DLD1 (cell line): ENCODE measurements around the gene MAD1L1.
"Not testable (repeated sequence)": the region's sequence is repeated elsewhere in the genome, so short reads cannot be mapped to it uniquely, and the experiment has no call there.

Experiments used
- in situ Hi-C: cut with HindIII; loops from 2 replicates; pipeline ENCODE4 v1.10.0; 2017; ENCODE audit warnings: low sequenced_read_pairs

MAD1L1 gene

DNA sequence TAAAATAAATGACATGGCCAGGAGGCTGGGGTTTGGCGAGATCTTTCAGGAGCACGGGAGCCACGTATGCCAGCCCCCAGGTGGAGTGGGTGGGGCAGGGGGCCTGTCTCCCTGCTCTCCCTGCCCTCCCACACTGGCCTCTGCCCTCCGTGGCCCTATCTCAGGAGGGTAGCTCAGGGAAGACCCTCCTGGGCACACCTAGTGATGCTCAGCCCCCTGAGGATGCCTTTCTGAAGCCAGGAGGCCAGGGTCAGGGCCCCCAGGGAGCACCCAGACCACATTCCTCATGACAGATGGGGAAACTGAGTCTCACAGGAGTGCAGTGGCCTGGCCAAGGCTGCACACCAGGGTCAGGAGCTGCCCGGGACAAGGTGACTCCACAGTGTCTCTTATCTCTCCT lies 339.3 kb downstream of the MAD1L1 start:
- in situ Hi-C loops = no loop called here

DNA sequence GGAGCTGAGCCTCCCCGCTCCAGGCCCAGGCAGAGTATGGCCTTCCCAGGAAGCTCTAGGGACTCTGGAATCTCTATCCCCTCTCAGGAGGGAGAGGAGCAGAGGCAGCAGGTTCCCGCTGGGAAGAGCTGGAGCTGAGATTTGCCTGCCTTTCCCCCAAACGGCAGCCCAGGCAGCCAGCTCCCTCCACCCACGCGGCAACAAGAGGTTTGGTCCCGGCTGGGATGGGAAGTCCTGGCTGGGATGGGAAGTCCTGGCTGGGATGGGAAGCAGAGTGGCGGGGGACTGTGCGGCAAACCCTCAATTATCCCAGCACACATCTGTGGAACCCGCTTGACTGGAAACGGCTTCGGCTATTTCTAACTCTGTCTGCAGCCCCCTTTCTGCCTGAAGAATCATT lies 339.7 kb downstream of the MAD1L1 start:
- in situ Hi-C loops = no loop called here

DNA sequence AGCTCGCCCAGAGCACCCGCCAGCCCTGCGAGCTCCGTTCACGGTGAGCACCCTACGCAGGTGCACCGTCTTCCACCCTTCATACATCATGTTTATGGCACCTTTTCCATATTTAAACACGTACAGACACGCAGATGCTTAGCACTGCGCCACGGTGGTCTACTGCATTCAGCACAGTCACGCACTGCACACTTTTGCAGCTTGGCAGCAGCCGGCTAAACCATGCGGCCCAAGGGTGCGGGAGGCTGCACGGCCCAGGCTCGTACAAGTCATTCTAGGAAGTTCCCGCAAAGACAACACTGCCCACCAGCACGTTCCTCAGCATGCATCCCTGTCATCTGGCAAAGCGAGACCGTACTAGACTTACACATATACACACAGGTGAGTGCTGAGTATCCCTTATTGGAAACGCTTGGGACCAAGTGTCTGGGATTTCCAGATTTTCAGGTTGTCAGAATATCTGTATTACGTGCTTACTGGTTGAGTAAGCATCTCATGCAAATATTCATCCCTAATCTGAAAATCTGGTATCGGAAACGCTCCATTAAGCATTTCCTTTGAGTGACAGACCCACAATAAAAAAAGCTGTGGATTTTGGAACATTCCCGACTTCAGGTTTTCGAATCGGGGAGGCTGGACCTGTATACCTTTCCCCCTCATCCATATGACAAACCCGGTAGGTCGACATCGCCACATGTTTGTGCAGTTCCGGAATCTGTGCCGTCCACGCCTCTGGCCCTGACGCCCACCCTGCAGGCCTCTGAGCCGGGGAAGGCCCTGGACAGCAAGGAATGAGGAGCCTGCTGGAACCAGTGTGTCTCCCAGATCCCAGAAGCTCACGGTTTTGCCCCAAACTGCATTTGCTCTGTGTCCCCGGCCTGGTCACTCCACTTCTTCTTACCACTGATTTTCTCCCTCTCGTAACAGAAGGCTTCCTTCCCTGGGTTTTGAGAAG lies 340.5 kb downstream of the MAD1L1 start:
- in situ Hi-C loops = no loop called here

DNA sequence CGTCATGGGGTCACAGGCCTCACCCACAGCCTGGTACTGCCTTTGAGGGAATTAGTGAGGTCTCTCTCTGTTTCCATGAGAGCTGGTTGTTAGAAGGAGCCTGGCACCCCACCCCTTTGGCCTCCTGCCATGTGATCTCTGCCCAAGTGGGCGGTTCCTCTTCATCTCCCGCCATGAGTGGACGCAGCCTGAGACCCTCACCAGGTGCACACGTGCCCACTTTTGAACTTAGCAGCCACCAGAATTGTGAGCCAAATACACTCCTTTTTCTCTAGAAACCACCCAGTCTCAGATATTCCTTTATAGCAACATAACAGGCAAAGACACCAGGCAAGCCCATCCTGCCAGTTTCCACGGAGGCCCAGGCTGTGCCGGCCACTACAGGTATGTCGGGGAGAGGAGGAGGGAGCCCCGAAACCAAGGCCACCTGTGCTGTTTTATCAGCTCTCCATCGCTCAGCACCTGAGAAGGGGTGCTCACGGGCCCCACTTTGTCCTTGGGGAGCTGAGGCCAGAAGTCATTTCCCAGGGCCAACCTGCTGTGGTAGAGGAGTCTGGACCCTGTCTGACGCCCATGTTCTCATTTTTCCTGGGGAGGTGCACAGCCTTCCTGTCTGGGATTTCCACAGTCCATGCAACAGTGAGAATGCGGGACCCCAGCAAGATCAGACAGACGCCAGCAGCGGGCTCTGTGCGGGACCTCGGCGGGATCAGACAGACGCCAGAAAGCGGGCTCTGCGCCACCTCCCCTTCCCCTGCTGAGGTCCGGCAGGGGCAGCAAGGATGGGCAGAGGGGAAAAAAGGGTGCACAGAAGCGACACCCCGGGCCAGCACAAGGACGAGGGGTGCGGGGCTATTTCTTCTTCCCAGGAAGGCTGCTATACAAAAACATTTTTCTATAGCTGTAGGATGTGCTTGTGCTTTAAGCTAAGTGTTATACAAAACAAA lies 342.2 kb downstream of the MAD1L1 start:
- in situ Hi-C loops = no loop called here

DNA sequence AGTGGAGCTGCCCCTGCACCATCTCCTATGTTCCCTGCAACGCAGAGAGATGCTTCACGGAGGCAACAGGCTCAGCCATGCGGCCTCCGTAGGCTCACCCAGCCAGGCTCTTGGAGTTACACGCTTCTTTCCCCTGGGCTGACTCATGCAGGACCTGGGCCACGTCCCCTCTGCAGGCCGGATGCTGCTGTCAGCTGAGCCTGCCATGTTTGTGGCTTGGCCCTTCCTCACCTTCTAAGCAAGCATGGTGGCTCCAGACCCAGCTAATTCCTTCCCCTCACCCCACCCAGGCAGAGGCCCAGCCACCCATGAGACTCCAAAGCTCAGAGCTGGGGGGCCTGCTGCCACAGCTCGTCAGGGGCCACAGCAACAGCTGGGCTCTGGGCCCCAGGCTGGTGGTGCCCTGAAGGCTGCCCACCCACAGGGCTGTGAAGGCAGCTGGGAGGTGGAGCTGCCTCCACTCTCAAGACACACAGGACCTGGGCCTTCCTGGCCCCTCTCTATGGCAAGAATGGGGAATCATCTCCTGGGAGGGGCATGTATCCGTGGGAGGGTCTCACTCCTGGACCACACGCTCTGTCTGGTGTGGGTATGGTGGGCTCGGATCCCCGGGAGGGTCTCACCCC lies 343.1 kb downstream of the MAD1L1 start:
- in situ Hi-C loops = no loop called here

DNA sequence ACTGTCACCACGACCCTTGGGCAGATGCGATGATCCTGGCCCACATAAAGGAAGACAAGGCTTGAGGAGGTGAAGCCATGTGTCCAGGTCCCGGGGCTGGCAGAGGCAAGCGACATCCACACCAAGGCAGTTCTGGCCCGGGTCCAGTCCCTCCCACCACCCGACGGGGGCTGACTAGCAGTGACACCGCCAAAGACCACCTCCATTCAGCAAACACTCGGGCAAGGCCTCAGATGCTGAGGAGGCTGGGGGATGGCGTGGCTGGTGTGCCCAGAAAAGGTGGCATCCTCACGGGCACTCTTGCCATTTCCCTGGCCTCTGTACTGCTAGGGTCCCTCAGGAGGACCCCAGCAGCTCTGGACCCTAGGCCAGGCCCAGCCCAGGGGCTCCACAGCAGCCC lies 343.7 kb downstream of the MAD1L1 start:
- in situ Hi-C loops = no loop called here

DNA sequence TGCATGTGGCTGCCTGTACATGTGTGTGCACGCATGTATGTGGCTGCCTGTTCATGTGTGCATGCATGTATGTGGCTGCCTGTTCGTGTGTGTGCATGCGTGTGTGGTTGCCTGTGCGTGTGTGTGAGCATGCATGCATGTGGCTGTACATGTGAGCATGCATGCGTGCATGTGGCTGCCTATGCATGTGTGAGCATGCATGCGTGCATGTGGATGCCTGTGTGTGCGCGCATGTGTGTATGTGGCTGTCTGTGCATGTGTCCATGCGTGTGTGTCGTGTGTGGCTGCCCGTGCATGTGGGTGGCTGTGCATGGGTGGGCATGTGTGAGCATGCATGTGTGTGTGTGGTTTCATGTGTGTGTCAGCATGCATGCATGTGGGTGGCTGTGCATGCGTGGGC lies 344.3 kb downstream of the MAD1L1 start:
- in situ Hi-C loops = no loop called here

DNA sequence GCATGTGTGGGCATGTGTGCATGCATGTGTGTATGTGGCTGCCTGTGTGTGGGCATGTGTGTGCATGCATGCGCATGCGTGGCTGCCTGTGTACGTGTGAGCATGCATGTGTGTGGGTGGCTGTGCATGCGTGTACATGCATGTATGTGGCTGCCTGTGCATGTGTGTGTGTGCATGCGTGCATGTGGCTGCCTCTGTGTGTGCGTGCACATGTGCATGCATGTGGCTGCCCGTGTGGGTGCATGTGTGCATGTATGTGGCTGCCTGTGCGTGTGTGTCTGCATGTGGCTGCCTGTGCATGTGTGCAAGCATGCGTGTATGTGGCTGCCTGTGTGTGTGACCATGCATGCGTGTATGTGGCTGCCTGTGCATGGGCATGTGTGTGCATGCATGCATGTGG lies 345.5 kb downstream of the MAD1L1 start:
- in situ Hi-C loops = no loop called here

DNA sequence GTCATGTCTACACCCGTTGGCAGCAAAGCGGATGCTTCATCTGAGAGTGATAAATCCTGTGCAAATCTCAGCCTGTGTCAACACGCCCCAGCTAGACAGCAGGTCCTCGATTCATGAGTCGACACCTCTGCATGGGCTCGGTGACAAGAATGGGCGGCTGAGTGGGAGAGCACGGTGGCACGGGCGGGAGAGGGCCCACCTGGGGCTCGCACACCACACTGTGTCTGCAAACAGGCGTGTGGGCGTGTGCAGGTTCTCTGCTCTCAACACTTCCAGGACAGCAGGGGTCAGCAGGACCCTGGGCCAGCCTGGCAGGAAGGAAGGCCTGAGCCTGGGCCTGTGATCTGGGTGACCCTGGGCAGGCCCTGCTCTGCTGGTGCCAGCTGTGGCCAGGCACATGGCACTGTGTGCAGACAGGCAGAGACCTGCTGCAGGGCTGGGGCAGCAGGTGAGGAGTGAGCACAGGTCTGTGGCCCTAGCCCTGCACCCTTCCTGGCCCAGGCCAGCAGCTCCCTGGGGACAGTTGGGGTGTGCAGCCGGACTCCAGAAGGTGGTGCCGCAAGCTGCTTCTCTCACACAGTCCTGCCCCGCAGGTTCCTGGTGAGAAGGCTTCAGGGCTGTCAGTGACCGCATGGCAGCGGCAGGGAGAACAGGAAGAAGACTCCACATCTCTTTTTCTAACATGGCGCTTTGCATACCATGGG lies 346.2 kb downstream of the MAD1L1 start:
- in situ Hi-C loops = no loop called here

DNA sequence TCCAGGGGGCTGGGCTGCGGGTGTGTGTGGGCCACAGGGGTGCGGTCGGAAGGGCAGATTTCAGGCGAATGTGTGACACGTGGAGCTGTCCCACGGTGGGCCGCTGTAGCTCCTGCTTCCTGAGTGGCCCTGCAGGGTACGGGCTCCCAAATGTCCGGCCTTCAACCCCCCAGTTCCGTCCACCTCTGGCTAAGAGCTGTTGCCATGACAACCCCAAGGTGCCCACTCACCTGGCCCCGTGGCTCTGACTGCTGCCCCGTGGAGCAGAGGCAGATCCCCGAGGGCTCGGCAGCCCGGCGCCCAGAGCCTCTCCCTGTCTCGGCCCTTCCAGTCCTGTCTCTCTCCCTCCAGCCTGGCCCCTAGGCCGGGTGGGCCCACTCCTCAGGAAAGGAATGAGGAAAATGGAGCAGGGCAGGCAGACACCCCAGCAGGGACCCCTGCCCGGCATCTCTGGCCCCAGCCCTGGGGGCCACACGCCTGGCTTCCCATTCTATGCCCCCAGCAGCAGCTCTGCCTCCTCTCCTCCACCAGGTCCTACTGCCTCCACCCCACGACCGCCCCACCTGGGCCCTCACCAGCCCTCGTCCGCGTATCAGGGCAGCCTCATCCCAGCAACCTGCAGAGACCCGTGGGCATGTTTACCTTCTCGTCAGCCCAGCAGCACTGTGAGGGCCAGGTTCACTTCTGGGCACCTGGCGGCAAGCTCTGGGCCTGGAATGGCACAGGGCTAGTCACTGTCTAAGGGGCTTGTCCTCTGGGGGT lies 347.1 kb downstream of the MAD1L1 start:
- in situ Hi-C loops = no loop called here

DNA sequence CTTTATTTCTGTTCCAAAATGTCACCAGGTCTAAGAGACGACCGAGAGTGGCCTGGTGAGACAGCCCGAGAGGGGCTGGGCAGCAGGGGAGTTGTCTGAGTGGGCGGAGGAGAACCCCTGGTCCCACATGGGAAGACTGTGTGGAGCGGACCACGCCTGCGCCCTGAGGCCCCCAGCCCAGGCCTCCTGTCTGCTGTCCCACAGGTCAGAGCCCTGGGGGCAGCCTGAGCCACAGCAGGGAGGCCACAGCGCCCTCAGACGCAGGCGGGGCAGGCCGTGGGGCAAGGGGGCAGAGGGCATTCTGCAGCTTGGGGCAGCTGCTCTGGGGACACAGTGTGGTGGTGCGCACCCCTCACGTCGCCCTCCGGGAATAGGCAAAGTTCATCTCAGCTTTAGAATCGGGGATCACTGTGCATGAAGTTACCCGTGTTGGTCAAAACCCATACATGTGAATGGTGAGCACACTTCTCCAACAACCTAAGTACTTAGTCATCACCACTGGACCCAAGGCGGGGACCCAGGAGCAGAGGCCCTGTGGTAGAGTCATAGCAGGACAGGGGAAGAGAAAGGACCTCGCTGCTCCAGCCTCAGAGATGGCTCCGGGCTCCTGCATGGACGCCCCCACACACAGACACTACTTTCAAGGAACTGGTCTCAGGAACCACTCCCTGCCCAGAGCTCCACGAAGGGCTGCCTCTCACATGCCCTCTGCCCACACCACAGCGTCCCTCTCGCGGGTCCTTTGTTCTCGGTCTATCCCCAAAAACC lies 348.0 kb downstream of the MAD1L1 start:
- in situ Hi-C loops = no loop called here

DNA sequence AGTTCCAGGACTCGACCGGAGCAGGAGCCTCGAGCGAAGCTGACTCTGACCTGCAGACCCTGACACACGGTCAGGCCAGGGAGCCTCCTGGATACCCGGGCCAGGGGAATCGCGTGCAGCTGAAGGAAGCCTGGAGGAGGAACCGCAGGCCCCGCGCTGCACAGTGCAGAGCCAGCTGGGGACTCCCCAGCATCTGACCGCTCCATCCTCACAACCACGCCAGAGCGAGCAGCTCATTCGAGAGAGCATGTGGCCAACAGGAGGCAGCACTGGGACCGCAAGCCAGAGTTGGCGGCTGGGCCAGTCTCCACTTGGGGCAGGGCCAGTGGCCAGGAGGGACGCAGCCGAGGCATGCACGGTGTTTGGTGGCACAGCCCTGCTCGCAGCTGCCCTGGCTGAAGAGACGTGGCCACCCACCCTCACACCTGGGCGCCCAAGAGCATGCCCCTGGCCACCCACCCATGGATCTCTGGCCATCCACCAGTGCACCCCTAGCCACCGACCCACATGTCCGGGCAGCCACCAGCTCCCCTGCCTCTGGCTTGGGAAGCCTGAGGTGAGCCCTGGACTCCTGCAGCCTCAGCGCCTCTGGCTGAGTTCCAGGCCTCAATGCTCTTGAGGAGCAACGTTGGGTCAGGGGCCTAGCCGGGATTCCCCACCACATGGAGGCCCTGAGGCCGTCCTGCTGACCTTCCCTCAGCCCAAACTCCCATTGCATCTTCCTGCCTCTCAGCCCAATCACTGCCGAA lies 348.7 kb downstream of the MAD1L1 start:
- in situ Hi-C loops = no loop called here

DNA sequence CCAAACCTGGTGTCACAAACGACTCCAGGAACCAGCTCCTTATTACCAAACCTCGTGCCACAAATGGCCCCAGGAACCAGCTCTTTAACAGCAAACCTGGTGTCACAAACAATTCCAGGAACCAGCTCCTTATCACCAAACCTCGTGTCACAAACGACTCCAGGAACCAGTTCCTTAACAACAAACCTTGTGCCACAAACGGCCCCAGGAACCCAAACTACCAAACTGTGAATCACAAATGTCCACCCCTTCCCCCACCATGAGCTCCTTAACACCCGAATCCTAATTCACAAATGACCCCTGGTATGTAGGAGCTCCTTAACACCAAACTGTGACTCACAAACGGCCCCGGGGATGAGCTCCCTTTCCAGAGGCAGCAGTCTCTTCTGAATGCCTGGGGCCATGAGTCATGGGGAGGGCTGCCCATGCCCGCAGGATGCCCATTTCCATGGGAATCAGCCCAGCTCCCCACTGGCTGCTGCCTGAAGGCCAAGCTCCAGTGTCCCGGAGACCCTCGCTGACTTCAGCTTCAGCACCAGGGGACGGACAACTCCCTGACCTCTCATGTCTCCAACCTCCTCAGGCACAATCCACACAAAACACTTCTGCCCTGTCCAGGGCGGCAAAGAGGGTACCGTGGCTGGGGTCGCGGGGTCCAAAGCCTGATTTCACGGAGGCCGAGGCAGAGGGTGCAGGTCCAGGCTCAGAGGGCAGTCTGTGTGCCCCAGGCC lies 349.5 kb downstream of the MAD1L1 start:
- in situ Hi-C loops = no loop called here

DNA sequence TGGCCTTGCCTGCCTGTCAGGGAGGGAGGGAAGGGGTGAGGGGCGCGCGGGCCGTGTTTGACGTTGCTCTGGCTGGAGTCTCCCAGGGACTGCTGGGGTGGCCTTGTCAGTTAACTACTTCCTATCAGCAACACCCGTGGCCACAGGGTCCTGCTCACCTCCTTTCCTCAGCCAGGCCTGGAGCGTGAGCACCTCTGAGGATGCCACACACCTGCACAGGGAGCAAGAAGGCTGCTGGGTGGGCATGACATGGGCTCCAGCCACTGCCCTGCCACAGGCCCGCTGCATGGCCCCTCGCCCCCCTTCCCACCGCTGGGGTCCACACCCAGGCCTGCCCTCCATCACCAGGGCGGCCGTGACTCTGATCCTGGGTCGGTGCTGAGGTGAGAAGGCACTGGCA lies 350.3 kb downstream of the MAD1L1 start:
- in situ Hi-C loops = no loop called here

DNA sequence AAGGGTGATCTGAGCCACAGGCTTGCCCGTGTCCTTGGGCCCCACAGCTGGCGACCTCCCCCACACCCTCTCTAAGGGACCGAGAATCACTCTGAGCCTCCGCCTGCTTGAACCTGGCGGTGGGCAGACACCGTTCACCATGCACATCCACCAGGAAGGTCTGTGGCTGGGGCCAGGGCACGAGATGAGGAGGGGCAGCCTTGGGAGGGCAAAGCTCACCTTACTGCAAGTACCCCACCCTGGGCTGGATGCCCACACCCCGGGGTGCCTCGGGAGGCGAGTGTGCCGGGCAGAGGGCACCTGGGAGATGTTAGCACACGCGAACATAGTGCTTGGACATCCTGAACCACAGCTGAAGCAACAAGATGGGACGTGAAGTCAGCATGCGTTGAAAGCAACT lies 350.8 kb downstream of the MAD1L1 start:
- in situ Hi-C loops = no loop called here

DNA sequence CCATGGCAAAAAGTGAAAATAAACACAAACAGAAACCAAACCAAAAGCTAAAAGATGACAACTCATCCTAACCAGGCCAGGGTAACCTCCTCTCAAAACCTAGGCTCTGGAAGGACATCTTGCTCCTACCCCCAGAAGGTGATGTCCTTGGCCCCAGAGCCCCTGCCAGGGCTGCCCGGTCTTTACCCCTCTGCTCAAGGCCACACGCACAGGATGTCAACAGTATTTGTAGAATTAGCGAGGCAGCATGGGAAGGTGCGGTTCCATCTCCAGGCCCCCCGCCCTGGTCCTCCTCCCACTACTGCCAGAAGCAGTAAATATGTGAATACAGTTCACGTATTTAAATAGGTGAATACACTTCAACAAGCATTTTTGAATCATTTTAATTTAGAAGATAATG lies 356.1 kb downstream of the MAD1L1 start:
- in situ Hi-C loops = not testable (repeated sequence)

DNA sequence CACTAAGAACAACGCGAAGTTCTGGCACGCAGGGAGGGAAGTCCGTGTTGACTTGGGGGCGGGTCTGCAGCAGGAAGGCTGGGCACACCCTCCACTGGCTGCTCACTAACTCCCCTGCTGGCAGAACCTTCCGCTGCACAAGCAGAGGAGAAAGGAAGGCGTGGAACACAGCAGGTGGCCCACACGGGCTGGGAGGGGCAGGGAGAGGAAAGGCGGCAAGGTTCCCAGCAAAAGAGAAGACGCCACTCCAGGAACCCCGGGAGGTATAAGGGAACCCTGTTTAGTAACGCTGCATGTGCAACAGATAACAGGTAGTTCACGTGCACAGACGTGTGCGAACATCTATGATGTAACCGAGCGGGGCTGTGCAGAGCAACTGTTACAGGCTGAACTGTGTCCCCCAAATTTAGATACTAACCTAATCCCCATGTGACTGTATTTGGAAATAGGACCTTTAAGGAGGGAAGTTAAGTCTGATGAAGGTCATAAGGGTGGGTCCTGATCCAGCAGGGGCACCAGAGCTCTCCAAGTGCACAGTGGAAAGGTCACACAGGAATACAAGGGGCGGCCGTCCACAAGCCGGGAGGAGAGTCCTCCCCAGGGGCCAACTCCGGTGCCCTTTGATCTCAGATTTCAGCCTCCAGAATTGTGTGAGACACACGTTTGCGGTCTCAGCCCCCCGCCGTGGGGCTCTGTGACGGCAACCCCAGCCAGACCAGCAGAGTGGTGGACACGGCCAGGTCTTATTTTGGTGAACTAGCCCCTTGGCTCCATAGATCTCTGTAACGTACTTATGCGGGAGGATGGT lies 357.1 kb downstream of the MAD1L1 start:
- in situ Hi-C loops = not testable (repeated sequence)
